ENCODE results near the gene TAF11L9. TPM values are rescaled to one million over a fixed set of nuclear protein-coding genes. Genes with fewer than 3 reads are reported as not detected.

The TAF11L9 gene
- total and polyA plus RNA-seq, 2 of the 8 experiments (the other 6 are each of a cell fraction or from before 2014, with no cell fraction given): not detected

- H4K5ac ChIP-seq (ENCODE audit: insufficient read length, low read depth, low read length): no peak within 1 kb of the TSS
- H2BK120ac ChIP-seq (replicated peaks; ENCODE audit: low read depth, low read length): no peak within 1 kb of the TSS
- H4K91ac ChIP-seq (replicated peaks; ENCODE audit: insufficient read length, low read length): no peak within 1 kb of the TSS
- H2BK12ac ChIP-seq (ENCODE audit: low read depth, low read length): no peak within 1 kb of the TSS
- FAIRE-seq: no peak
- H3K27me3 ChIP-seq (replicated peaks in 1 of 4; ENCODE audit: control insufficient read depth in 3 of 4, extremely low read depth in 1 of 4, insufficient read depth in 3 of 4, low read length in 3 of 4): no peaks in the 10 kb centered on the region
- no peak within 1 kb of the TSS for H3K27ac ChIP-seq (ENCODE audit: low read depth, low read length)
- no peak for TF ChIP-seq HDAC2 (IDR thresholded peaks at IDR 0.05; ENCODE audit: borderline replicate concordance in 1 of 2, low read depth in 2 of 2, low read length in 2 of 2)
- TF ChIP-seq YY1 (IDR thresholded peaks at IDR 0.05; ENCODE audit: low read depth, low read length): no peak
- no peak for TF ChIP-seq EGR1 (IDR thresholded peaks at IDR 0.05; ENCODE audit: borderline replicate concordance, low read depth, low read length)
- no peak for TF ChIP-seq NANOG (IDR thresholded peaks at IDR 0.05; ENCODE audit: insufficient read depth, low read depth, low read length, poor library complexity, severe bottlenecking)
- TF ChIP-seq SP1 (IDR thresholded peaks at IDR 0.05; ENCODE audit: low read depth, low read length): no peak
- no peak for TF ChIP-seq TBP (IDR thresholded peaks at IDR 0.05; ENCODE audit: low read depth, low read length)
- TF ChIP-seq TEAD4 (IDR thresholded peaks at IDR 0.05; ENCODE audit: low read depth, low read length): no peak
- TF ChIP-seq POLR2A (IDR thresholded peaks at IDR 0.05; ENCODE audit: control extremely low read depth in 1 of 2, low read depth in 2 of 2, low read length in 2 of 2): no peak
- TF ChIP-seq EZH2 (IDR thresholded peaks at IDR 0.05; ENCODE audit: low read depth, low read length, severe bottlenecking): no peak
- no peak for TF ChIP-seq CREB1 (IDR thresholded peaks at IDR 0.05)
- TF ChIP-seq GTF2F1 (IDR thresholded peaks at IDR 0.05; ENCODE audit: borderline replicate concordance, low read depth, low read length): no peak
- no peak for TF ChIP-seq ASH2L (IDR thresholded peaks at IDR 0.05; ENCODE audit: low read length)
- TF ChIP-seq CEBPB (IDR thresholded peaks at IDR 0.05; ENCODE audit: low read depth, low read length): no peak
- no peak for DNase-seq (ENCODE audit: low read depth in 1 of 2, low spot score in 2 of 2)
- H3K79me2 ChIP-seq (ENCODE audit: control insufficient read depth in 1 of 2, insufficient read depth in 2 of 2, low read length in 2 of 2): no peaks in the 10 kb centered on the region
- H3K4ac ChIP-seq (replicated peaks; ENCODE audit: insufficient read length, low read depth, low read length): no peak within 1 kb of the TSS
- H3K23me2 ChIP-seq (ENCODE audit: low read depth, low read length): no peaks in the 10 kb centered on the region
- H4K8ac ChIP-seq (ENCODE audit: extremely low read depth, insufficient read depth, low read length): no peak within 1 kb of the TSS
- WGBS, 2 experiments (ENCODE audit: extremely low coverage in 1 of 2, insufficient coverage in 1 of 2, insufficient read length in 1 of 2, insufficient replicate concordance in 2 of 2, low coverage in 1 of 2, low lambda C conversion rate in 2 of 2, missing lambda C conversion rate in 1 of 2): 98% methylated on average over 5 of the region's 5 CpGs; no CpG with 5 or more reads in 1 of the 2 experiments
- no peak within 1 kb of the TSS for H3K9ac ChIP-seq (replicated peaks in 1 of 4; ENCODE audit: extremely low read depth in 1 of 4, low read depth in 3 of 4, low read length in 3 of 4)
- no peak within 1 kb of the TSS for H3K14ac ChIP-seq (ENCODE audit: insufficient read length)
- H3K4me1 ChIP-seq (replicated peaks in 1 of 4; ENCODE audit: control insufficient read depth in 3 of 4, insufficient read depth in 4 of 4, low read length in 3 of 4): no peaks in the 10 kb centered on the region
- H2BK5ac ChIP-seq (ENCODE audit: low read depth, low read length): no peak within 1 kb of the TSS
- H3K18ac ChIP-seq (ENCODE audit: extremely low read depth, low read length): no peak within 1 kb of the TSS
- H3K4me3 ChIP-seq (ENCODE audit: extremely low read depth in 1 of 4, insufficient read depth in 2 of 4, low read depth in 3 of 4, low read length in 4 of 4): no peak within 1 kb of the TSS
- no peak within 1 kb of the TSS for H3K4me2 ChIP-seq (ENCODE audit: insufficient read depth in 1 of 2, low read depth in 2 of 2, low read length in 2 of 2)
- no peaks in the 10 kb centered on the region for H3K79me1 ChIP-seq (ENCODE audit: low read depth, low read length)
- no peak within 1 kb of the TSS for H3K56ac ChIP-seq (replicated peaks; ENCODE audit: insufficient read length, low read depth, low read length)
- no peak within 1 kb of the TSS for H2BK15ac ChIP-seq (ENCODE audit: low read length)
- no peak within 1 kb of the TSS for H2AFZ ChIP-seq (ENCODE audit: low read length)
- H3K36me3 ChIP-seq (ENCODE audit: control insufficient read depth in 2 of 4, insufficient read depth in 4 of 4, low read length in 3 of 4): no peaks in the 10 kb centered on the region
- ChIA-PET CTCF (ENCODE audit: partially characterized antibody) (no interaction called here), POLR2A (ENCODE audit: partially characterized antibody) (no interaction called here)
- H2AK5ac ChIP-seq (ENCODE audit: low read depth, low read length): no peak within 1 kb of the TSS
- H2BK20ac ChIP-seq (ENCODE audit: low read length): no peak within 1 kb of the TSS
- H3K9me3 ChIP-seq (ENCODE audit: insufficient read depth in 2 of 2, low read depth in 1 of 2, low read length in 1 of 2): no peaks in the 10 kb centered on the region
- H4K20me1 ChIP-seq (replicated peaks in 1 of 2; ENCODE audit: control insufficient read depth in 1 of 2, insufficient read depth in 2 of 2, low read length in 2 of 2): no peaks in the 10 kb centered on the region
- no peak within 1 kb of the TSS for H3K23ac ChIP-seq (ENCODE audit: insufficient read length)
These were observed 40.0 kb upstream of the TAF11L9 start, which contains the start of gene TAF11L14 for GRCh38 chr5:17634160-17634559. Gene TAF11L14 (plus strand): TSS chr5:17634460.

Measured in H1 (cell line).